ENCODE measurements around the gene ZC3H6.

ZC3H6 gene

DNA sequence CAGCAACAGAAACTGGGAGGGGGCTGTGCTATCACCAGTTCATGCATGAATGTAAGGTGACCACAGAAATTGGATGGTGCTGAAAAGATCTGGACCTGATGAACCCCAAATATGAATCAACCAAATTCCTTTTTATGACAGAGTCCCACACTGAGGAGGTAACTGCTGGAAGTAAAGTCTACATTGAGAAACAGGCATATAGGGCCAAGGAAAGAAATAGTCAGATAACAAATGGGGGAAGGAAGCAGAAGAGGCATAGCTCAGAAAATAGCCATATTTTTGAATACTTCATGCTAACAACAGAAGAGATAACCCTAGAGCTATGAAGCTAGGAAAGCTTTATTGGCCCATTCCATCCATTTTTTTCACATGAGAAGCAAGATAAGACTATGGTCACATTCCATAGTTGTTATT, 25.8 kb downstream of the ZC3H6 start:
- H3K9me3 ChIP-seq (ENCODE audit: control insufficient read depth, low read length), result no peaks in the 10 kb centered on the region
- no peak overlapping the region for H3K4me3 ChIP-seq (ENCODE audit: extremely low read depth, insufficient read depth, low read length, poor library complexity, severe bottlenecking)
- H3K27ac ChIP-seq (ENCODE audit: low read depth, low read length, severe bottlenecking), result peak overlapping the region; percentile 51
- peaks cover 3% of the 10 kb centered on the region for H3K36me3 ChIP-seq (ENCODE audit: control insufficient read depth, insufficient read depth, low read length)
- peaks cover 14% of the 10 kb centered on the region for H3K4me1 ChIP-seq (ENCODE audit: control insufficient read depth, insufficient read depth, low read length, poor library complexity, severe bottlenecking)

- Histone ChIP-seq H3K36me3 (ENCODE audit: control insufficient read depth, insufficient read depth, low read length) (peaks cover 3% of the 10 kb centered on the region), H3K4me1 (ENCODE audit: control insufficient read depth, insufficient read depth, low read length, poor library complexity, severe bottlenecking) (peaks cover 14% of the 10 kb centered on the region), H3K27ac (ENCODE audit: low read depth, low read length, severe bottlenecking) (no peak overlapping the region), H3K4me3 (ENCODE audit: extremely low read depth, insufficient read depth, low read length, poor library complexity, severe bottlenecking) (no peak overlapping the region), H3K9me3 (ENCODE audit: control insufficient read depth, low read length) (no peaks in the 10 kb centered on the region)
These were observed 26.6 kb downstream of the ZC3H6 start for GRCh38 chr2:112301973-112302372.

DNA sequence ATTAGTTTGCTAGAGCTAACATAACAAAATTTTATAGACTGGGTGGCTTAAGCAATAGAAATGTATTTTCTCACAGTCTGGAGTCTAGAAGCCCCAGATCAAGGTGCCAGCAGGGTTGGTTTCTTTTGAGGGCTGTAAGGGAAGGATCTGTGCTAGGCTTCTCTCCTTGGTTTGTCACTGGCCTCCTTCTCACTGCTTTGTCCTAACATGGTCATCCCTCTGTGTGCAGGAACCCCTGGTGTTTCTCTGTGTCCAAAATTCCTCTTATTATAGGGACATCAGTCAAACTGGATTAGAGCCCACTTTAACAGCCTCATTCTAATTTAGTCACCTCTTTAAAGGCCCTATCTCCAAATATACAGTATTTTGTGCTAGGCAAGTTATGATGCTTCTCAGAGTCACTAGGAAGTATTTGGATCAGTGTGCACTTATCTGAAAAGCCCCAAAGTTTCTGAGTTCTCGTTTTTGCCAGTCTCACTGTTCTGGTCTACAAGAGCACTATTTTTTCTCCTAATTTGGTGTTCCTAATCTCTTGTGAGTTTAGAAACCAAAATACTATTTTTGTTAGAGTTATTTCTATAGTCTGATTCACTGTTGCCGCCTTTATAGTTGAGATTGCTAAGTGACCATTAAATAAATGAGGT, 29.0 kb downstream of the ZC3H6 start:
- WGBS, 2 experiments (ENCODE audit: insufficient coverage in 2 of 2), result no CpG with 5 or more reads among the region's 2 CpGs
- Histone ChIP-seq H3K4me3 (ENCODE audit: extremely low read depth, insufficient read depth, low read length, poor library complexity, severe bottlenecking) (no peak overlapping the region), H3K4me1 (ENCODE audit: control insufficient read depth, insufficient read depth, low read length, poor library complexity, severe bottlenecking) (peaks cover 14% of the 10 kb centered on the region), H3K9me3 (ENCODE audit: control insufficient read depth, low read length) (no peaks in the 10 kb centered on the region), H3K27ac (ENCODE audit: low read depth, low read length, severe bottlenecking) (no peak overlapping the region), H3K36me3 (ENCODE audit: control insufficient read depth, insufficient read depth, low read length) (peaks cover 3% of the 10 kb centered on the region)

DNA sequence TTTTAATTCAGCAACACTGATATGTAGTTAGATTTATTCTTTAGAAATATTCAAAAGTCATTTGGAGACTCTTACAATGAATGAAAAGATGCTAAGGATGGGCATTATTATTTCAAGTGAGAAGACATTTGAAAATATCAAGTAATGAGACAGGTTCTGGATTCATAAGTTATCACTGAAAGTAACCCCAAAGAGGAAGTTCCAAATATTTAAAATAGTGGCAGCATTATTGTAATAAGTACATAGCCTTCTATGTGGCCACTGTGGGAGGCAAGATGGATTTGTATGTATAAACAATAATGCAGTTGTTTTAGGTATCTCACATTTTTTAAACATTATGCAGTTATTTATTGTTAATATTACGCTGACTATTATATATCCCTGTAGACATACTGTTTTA, 29.7 kb downstream of the ZC3H6 start:
- H3K9me3 ChIP-seq (ENCODE audit: control insufficient read depth, low read length), result no peaks in the 10 kb centered on the region
- no peak overlapping the region for H3K4me3 ChIP-seq (ENCODE audit: extremely low read depth, insufficient read depth, low read length, poor library complexity, severe bottlenecking)
- no CpG with 5 or more reads among the region's 1 CpG for WGBS, 2 experiments (ENCODE audit: insufficient coverage in 2 of 2)
- peaks cover 14% of the 10 kb centered on the region for H3K4me1 ChIP-seq (ENCODE audit: control insufficient read depth, insufficient read depth, low read length, poor library complexity, severe bottlenecking)
- no peak overlapping the region for H3K27ac ChIP-seq (ENCODE audit: low read depth, low read length, severe bottlenecking)
- H3K36me3 ChIP-seq (ENCODE audit: control insufficient read depth, insufficient read depth, low read length), result peaks cover 3% of the 10 kb centered on the region

DNA sequence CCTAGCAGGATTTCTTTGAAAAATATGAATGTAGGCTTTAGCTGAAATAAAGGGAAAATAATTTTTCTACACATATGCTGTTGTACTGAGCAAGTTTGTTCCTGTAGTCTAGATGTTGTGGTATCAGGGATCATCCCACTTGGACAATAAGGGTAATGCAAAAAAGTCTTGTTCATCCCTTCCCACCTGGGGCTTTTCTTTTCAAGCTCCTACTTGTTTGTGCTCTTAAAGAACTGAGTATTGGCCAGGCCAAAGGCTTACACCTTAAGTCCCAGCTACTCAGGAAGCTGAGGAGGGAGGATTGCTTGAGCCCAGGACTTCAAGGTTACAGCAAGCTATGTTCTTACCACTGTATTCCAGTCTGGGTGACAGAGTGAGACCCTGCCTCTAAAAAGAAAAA, 35.5 kb downstream of the ZC3H6 start:
- Histone ChIP-seq H3K4me1 (ENCODE audit: control insufficient read depth, insufficient read depth, low read length, poor library complexity, severe bottlenecking) (no peaks in the 10 kb centered on the region), H3K36me3 (ENCODE audit: control insufficient read depth, insufficient read depth, low read length) (no peaks in the 10 kb centered on the region), H3K9me3 (ENCODE audit: control insufficient read depth, low read length) (no peaks in the 10 kb centered on the region), H3K27ac (ENCODE audit: low read depth, low read length, severe bottlenecking) (no peak overlapping the region), H3K4me3 (ENCODE audit: extremely low read depth, insufficient read depth, low read length, poor library complexity, severe bottlenecking) (no peak overlapping the region)

GRCh38 chr2:112311932-112312331, 36.5 kb downstream of the ZC3H6 start:
- Histone ChIP-seq H3K36me3 (ENCODE audit: control insufficient read depth, insufficient read depth, low read length) (no peaks in the 10 kb centered on the region), H3K4me3 (ENCODE audit: extremely low read depth, insufficient read depth, low read length, poor library complexity, severe bottlenecking) (no peak overlapping the region), H3K9me3 (ENCODE audit: control insufficient read depth, low read length) (no peaks in the 10 kb centered on the region), H3K4me1 (ENCODE audit: control insufficient read depth, insufficient read depth, low read length, poor library complexity, severe bottlenecking) (no peaks in the 10 kb centered on the region), H3K27ac (ENCODE audit: low read depth, low read length, severe bottlenecking) (no peak overlapping the region)

- Histone ChIP-seq H3K27ac (ENCODE audit: low read depth, low read length, severe bottlenecking) (no peak overlapping the region), H3K36me3 (ENCODE audit: control insufficient read depth, insufficient read depth, low read length) (no peaks in the 10 kb centered on the region), H3K4me1 (ENCODE audit: control insufficient read depth, insufficient read depth, low read length, poor library complexity, severe bottlenecking) (no peaks in the 10 kb centered on the region), H3K4me3 (ENCODE audit: extremely low read depth, insufficient read depth, low read length, poor library complexity, severe bottlenecking) (no peak overlapping the region), H3K9me3 (ENCODE audit: control insufficient read depth, low read length) (no peaks in the 10 kb centered on the region)
- no CpG with 5 or more reads among the region's 2 CpGs for WGBS, 2 experiments (ENCODE audit: insufficient coverage in 2 of 2)
These were observed 37.4 kb downstream of the ZC3H6 start for GRCh38 chr2:112312821-112313220.

DNA sequence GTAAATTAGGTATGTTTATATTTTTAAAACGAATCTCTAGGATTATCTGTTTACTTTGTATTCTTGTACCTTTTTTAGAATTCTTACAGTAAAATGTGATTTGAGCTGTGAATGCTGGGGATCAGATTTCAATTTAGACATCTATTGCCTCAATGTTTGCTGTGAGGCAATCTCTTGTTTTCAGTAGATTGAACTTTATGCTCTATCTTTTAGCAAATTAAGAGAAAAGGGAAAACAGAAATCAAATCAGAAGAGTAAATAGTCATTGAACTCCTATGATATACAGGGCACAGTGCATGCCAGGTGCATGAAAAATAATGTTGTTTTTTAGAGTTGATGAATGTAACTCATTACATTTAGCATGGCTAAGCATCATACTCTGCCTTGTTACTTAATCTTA, 39.5 kb downstream of the ZC3H6 start:
- H3K4me1 ChIP-seq (ENCODE audit: control insufficient read depth, insufficient read depth, low read length, poor library complexity, severe bottlenecking), result no peaks in the 10 kb centered on the region
- no peaks in the 10 kb centered on the region for H3K36me3 ChIP-seq (ENCODE audit: control insufficient read depth, insufficient read depth, low read length)
- no peak overlapping the region for H3K4me3 ChIP-seq (ENCODE audit: extremely low read depth, insufficient read depth, low read length, poor library complexity, severe bottlenecking)
- no CpG with 5 or more reads among the region's 1 CpG for WGBS, 2 experiments (ENCODE audit: insufficient coverage in 2 of 2)
- no peaks in the 10 kb centered on the region for H3K9me3 ChIP-seq (ENCODE audit: control insufficient read depth, low read length)
- H3K27ac ChIP-seq (ENCODE audit: low read depth, low read length, severe bottlenecking), result no peak overlapping the region

DNA sequence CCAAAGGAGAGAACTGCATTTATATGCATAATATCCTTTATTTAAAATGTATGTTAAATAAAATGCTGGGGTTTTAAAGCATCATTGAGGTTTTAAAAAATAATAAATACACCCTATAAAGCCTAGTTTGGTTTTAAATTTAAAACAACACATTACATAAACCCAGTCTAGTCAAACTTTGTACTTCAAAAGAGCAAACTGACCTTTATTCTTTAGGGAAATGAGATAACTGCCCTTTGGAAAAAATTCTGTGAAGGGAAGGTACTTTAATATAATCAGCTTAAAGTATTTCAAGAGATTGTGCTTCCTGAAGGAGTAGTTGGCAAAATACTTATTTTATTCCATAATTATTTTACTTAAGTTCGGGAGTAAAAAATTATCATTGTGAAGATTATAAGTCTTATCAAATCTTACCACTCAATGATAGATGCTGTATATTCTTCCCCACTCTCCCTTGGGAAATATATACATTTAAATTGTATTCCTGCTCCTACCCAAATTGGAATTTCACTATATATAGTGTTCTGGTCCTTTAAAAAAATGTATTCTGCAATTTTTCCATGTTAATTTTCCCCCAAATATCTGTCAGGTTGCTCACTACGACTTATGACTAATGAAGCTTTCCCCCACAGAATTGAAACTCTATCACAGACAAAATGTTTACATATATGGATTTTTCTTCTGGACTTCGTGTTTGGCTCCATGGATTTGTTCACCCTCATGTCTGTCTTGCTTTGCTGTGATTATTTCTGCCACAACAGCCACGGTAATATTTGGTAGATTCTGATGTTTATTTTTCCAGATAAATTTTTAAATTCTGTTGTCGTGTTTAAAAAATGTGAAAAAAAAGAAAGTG, 42.1 kb downstream of the ZC3H6 start:
- Histone ChIP-seq H3K36me3 (ENCODE audit: control insufficient read depth, insufficient read depth, low read length) (no peaks in the 10 kb centered on the region), H3K4me3 (ENCODE audit: extremely low read depth, insufficient read depth, low read length, poor library complexity, severe bottlenecking) (no peak overlapping the region), H3K4me1 (ENCODE audit: control insufficient read depth, insufficient read depth, low read length, poor library complexity, severe bottlenecking) (no peaks in the 10 kb centered on the region), H3K9me3 (ENCODE audit: control insufficient read depth, low read length) (no peaks in the 10 kb centered on the region), H3K27ac (ENCODE audit: low read depth, low read length, severe bottlenecking) (no peak overlapping the region)
- 92 to 100% methylated on average over 2 of the region's 5 CpGs for WGBS, 2 experiments (ENCODE audit: insufficient coverage in 2 of 2)

DNA sequence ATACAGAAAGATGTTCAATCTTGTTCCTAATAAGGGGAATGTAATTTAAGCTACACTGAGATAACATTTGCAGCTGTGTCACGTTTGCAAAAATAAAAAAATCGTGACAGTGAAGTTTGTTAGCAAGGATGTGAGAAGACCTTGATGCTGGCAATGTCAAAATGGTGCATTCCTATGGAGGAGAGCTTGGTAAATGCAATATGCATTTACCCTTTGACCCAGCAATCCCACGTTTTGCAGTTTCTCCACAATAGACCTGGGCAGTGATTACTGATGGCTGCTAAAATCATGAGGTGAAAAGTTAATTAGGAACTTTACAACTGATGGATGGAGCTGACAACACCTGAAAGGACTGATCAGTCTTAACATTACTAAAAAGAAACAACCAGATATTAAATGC, 43.1 kb downstream of the ZC3H6 start:
- Histone ChIP-seq H3K27ac (ENCODE audit: low read depth, low read length, severe bottlenecking) (no peak overlapping the region), H3K4me3 (ENCODE audit: extremely low read depth, insufficient read depth, low read length, poor library complexity, severe bottlenecking) (no peak overlapping the region), H3K4me1 (ENCODE audit: control insufficient read depth, insufficient read depth, low read length, poor library complexity, severe bottlenecking) (no peaks in the 10 kb centered on the region), H3K9me3 (ENCODE audit: control insufficient read depth, low read length) (no peaks in the 10 kb centered on the region), H3K36me3 (ENCODE audit: control insufficient read depth, insufficient read depth, low read length) (no peaks in the 10 kb centered on the region)
- 80 to 89% methylated on average over 1 to 3 of the region's 3 CpGs for WGBS, 2 experiments (ENCODE audit: insufficient coverage in 2 of 2)
